ENCODE results near the gene VEGFA. TPM values are rescaled to one million over a fixed set of nuclear protein-coding genes. Genes with fewer than 3 reads are reported as not detected.

Gene VEGFA
- total RNA-seq, 1 experiment from 2014 or later = 77.5 TPM

GRCh38 chr6:43738877-43739641, 31.0 kb upstream of the VEGFA start:
- no peak for DNase-seq (ENCODE audit: low read depth)

GRCh38 chr6:43739642-43740091, 30.3 kb upstream of the VEGFA start:
- no peak for DNase-seq (ENCODE audit: low read depth)

DNA sequence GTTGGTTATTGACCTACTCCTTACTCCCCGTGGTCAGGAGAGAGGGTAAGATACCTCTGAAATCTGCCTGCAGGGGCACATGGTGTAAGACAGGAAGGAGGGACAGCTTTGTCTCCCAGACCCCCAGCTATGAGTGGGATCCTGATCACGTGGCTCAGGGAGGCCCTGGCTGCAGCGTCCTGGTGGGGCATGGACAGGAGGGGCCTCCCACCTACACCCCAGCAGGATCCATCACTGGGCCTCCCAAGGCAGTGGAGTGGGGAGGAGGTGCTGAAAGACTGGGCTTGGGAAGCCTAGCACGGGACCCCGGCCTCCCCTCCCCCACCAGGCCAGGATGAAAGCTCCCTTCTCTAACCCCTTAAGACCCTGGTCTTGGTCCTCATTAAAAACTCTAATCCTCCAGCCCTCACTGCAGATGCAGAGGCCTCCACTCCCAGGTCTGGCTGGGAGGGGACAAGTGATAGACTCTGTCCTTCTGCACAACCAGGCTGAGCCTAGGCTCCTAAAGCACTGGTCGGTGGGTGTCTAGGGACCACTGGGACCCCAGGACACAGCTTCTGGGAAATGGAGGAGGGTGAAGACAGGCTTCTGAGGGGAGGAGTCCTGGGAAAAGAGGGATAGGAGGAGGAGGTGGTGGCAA, 29.6 kb upstream of the VEGFA start:
- DNase-seq (ENCODE audit: low read depth) = no peak

DNA sequence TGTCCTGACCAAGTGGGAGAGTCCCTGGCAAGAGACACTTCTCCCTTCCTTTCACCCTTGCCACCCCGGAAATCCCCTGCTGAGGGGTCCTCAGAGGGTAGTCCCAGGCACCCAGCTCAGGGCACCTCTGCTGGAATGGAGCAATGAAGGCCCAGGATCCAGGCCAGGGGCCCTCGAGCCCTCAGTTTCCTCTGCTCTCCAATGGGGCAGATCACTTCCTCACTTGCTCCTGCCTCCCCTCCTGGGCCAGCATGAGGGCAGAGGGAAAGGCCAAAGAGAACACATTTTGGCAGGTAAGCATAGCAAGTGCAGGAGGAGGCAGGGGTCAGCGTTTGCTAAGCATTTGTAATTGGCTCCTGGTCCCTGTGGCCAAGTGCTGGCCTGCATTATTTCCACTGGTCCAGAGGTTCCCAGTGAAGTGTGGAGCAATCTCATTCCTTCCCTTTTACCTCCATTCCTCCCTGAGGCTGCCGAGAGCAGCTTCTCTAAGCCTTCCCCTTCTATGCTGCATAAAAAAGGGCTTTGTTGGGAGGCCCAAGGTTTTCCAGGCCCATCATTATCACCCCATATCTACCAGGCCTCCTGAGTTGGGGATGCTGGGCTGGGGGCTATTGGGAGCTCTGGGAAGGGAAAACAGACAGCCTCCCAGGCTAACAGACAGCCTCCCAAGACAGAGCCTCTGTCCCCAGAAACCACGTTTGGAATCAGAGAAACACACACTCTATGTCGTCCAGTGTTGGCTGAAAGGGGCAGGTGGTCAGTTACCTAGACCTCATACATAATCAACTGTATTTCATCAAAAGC, 28.8 kb upstream of the VEGFA start:
- no peak for DNase-seq (ENCODE audit: low read depth)

DNA sequence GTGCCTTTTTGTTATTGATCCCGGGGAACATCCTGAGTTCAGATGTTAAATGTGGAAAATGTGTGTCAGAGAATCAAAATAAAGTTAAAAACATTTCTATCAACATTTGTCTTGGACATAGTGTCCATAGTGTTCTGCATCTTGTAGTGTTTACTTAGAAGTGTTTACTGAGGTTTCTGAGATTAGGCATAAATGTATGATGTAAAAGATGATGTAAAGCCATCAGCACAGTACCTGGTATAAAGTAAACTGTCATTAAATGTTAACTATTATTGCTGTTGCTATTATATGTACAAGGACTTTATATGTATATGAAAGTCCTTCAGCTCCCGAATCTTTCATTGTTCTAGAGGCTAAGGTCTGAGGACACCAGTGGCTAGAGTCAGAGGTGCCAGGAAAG, 28.2 kb upstream of the VEGFA start:
- no peak for DNase-seq (ENCODE audit: low read depth)

DNA sequence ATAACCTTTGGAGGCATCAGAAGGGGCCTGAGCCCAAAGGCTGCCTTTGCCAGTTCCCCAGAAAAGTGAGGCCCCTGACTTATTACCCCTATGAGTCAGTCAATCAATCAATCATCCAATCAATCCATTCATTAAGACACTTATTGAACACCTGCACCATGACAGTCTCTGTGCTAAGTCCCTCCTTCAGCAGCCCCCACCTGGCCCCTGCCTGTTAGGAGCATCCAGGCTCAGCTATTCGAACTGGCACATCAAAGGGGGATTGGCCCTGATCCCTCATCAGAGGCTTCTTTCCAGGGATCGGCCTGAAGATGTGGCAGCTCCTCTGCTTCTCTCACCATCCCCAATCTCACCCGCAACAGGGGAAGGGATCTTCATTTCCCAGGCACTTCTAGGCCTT, 27.7 kb upstream of the VEGFA start:
- no peak for DNase-seq (ENCODE audit: low read depth)

DNA sequence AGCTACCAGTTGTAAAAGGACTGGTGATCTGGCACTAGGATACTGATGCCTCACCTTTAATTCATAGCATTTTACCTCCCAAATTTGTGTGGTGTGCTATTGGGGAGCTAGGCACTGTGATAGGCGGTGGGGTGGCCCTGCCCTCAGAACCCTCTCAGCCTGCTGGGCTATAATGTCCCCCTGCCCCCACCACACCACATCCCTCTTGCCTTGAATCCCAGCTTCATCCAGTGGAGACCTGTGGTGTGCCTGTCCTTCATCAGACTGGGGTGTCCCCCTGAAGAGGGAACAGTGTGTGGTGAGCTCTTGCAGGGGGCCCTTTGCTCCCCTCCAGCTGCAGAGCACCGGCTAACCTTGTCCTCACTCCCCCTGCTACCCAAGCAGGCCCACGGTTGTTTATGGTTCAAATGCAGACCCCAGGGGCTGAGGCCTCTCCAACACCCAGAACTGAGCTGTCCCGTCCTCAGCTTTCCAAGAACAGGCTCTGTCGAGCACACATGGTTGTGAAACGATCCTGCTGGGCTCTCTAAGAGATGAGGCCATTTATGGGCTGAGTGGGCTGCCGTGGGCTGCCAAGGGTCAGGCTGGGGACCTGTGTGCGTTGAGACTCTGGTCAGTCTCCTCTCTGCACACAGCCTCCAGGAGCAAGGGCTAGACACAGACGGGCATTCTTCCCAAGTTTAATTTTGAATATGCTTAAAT, 26.9 kb upstream of the VEGFA start:
- no peak for DNase-seq (ENCODE audit: low read depth)

DNA sequence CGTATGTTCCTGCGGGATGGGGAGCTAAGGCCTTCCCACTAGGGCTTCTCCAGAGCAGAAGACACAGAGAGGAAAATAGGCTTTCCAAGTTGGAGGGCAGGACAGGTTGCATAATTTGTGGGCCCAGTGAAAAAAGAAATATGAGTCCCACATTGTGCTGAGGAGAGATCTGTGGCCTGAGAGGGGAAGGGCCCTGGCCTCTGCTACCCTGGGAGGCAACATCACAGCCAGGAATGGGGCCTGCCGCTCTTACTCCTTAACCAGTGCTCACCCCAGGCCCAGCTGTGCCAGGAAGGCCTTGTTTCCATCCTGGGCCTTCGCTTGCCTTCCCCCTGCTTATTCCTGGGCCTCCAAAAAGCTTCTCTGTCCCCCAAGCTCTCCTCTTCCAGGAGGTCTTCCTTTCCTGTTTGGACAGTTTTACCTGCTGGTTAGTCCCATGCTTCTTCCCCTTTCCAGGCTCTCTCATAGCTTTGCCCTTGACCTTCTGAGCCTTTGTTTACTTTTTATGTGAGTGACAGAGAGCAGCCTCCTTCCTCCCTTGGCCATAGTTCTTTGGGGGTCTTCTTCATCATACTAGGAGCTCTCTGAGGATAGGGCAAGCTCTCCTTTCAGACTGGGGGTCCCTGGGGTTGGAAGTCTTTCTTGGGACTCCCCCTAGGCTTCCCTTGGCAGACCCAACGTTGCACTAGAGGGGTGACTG, 26.2 kb upstream of the VEGFA start:
- DNase-seq (ENCODE audit: low read depth) = no peak

GRCh38 chr6:43744491-43744890, 25.5 kb upstream of the VEGFA start:
- DNase-seq (ENCODE audit: low read depth) = no peak

GRCh38 chr6:43744931-43745727, 24.9 kb upstream of the VEGFA start:
- no peak for DNase-seq (ENCODE audit: low read depth)

- no peak for DNase-seq (ENCODE audit: low read depth)
These were observed 23.9 kb upstream of the VEGFA start for GRCh38 chr6:43746071-43746470.

DNA sequence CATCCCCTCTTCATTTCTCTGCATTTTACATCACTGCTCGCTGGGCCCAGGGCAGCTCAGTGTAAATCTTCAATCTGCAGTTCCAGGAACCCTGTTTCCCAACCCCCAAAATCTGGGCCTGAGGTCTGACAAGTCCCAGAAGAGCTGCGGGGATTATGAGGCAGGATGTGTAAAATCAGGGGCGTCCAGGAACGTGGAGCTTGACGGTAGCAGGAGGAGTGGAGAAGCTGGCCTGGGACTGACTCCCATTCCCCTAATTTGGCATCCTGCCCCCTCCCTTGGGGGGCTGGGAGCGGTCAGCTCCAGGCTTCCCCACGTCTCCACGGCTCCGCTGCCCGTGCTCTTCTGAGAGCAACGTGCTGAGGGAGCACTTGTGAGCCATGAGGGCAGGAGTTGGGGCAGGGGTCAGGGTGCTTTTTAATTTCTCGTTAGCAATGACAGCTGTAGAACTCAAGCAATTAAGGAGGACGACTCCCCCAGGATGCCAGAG, 23.4 kb upstream of the VEGFA start:
- DNase-seq (ENCODE audit: low read depth) = no peak

DNA sequence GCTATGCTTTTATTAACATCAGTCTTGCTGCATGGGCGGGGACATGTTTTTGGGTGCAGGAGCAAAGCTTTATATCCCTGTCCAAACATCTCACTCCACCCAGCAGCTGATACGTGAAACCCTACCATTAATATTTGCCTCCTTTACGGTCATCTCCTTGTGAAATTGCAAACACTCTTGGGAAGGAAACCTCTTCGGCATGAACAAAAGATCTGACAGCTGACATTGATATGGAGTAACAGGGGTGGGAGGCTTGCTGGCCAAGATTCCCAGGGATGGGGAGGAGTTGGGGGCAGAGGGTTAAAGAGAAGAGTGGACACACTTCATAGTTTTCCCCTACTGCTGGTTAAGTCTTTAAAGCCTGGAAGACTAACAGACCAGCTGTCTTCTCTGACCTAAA, 22.2 kb upstream of the VEGFA start:
- DNase-seq (ENCODE audit: low read depth) = no peak

DNA sequence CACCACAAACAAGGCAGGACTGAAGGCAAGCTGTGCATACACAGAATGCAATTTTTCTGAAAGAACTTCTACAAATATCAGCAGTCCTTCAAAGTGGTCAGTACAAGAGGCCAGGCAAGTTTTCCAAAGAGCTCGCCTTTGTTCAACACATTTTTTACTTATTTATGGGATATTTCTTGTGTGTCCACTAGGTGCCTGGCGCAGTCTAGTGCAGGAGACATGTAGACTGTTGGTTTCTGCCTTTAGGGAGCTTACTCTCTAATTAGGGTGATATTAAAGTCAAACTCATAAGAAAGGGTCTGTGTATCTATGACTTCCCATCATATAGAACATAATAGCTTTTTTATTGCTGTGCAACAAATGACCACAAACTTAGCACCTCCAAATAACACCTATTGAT, 21.2 kb upstream of the VEGFA start:
- no peak for DNase-seq (ENCODE audit: low read depth)

- DNase-seq (ENCODE audit: low read depth) = no peak
These were observed 20.6 kb upstream of the VEGFA start for GRCh38 chr6:43749461-43749860.

GRCh38 chr6:43750622-43751021, 19.4 kb upstream of the VEGFA start:
- DNase-seq (ENCODE audit: low read depth) = no peak

DNA sequence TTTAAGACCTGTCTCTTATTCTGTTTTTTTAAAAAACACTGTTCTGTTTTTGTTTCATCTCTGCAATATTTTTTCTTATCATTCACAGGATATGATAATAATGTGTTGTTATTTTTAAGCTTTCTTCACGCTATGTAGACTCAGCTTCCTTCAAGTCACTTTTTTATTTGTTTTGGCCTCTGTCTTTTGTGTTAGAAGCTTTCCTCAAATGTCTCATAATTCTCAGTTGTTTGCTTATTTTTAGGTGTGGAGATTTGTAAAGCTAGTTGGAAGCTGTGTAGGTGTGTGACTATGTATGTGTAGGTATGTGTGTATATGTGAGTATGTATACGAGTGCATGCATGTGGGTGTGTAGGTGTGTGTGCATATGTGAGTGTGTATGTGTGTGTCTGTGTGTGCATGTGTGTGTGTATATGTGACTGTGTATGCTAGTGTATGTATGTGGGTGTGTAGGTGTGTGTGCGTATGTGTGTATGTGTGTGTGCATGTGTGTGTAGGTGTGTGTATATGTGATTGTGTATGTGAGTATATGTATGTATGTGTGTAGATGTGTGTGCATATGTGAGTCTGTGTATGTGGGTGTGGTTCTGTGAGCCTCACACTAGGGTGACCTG, 16.3 kb upstream of the VEGFA start:
- no peak for DNase-seq (ENCODE audit: low read depth)

GRCh38 chr6:43757966-43758616, 11.9 kb upstream of the VEGFA start:
- DNase-seq (ENCODE audit: low read depth) = no peak

DNA sequence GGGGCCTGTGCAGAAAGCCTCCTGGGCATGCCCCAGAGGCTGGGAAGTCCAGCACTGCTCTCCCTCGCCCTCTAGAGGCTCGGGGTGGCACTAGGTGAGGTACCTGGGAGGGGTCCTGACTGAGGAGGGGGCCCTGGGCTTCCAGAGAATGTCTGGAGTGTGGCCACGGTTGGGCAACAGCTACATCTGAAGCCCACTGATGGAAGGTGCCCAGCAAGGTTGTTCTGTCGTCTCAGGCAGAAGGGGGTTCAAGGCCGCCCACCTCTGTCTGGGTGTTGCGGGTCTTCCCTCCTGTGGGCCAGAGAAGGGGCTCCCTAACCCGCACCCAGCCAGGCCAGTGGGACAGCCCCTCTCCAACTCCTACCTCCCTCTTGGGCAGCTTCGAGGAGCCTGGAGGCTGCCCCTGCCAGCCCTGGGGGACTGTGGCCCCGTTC, 11.4 kb upstream of the VEGFA start:
- no peak for DNase-seq (ENCODE audit: low read depth)
